Uterus (tissue), 2 donors: Measurements from ENCODE around the gene LMO3.

Experiments used
- CTCF ChIP-seq, 4 experiments: fragments of 200-600 bp in 2 of 4; fragments of 450-650 bp in 2 of 4; sonication (generic) in 2 of 4; IDR thresholded peaks; one replicate each; pipeline ENCODE4 v1.5.1; 2016 to 2019; ENCODE audit warnings: antibody characterized with exemption in 4 of 4, mild to moderate bottlenecking in 2 of 4, moderate library complexity in 1 of 4
- POLR2A ChIP-seq, 2 donors: fragments of 450-650 bp; IDR thresholded peaks; one replicate each; pipeline ENCODE4 v1.6.1; 2016; ENCODE audit warnings: antibody characterized with exemption in 2 of 2, mild to moderate bottlenecking in 1 of 2, moderate library complexity in 1 of 2

- TF ChIP-seq CTCF (IDR thresholded peaks at IDR 0.05) (no peak), POLR2A (IDR thresholded peaks at IDR 0.05) (no peak)
Measured at GRCh38 chr12:16583969-16584745, 21.8 kb downstream of the LMO3 start.
